GM12801 (cell line): ENCODE data around the gene MACROD2.

Experiments
- CTCF ChIP-seq: IDR thresholded peaks from one replicate; pipeline ENCODE4 v1.5.1; 2011; ENCODE audit warnings: control low read depth; ENCODE audit not compliant: insufficient read length; ENCODE audit errors: extremely low read depth

Gene MACROD2

GRCh38 chr20:14966808-14967207 is 971.5 kb downstream of the MACROD2 start:
- TF ChIP-seq CTCF = no peak

DNA sequence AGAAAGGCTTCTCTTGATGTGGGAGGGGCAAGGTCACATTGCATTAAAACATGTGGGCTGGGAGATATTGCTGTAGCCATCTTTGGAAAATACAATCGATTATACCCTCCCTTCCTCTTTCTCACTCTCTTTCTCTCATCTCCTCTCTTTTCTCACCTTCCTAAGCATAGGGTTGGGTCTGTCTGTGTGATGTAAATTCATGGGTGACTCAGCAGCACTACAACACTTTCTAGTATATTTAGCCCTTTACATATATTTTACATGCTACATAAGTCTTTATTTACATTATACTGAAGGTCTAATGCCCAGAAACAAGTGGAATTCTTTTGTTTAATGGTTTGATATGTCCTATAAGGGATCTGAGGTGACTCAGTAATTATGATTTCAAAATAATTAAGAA is 976.9 kb downstream of the MACROD2 start:
- no peak for TF ChIP-seq CTCF

GRCh38 chr20:14972690-14973089 is 977.4 kb downstream of the MACROD2 start:
- TF ChIP-seq CTCF = no peak

GRCh38 chr20:14979453-14979986 is 984.2 kb downstream of the MACROD2 start:
- TF ChIP-seq CTCF = no peak

- TF ChIP-seq CTCF = no peak
Measured at GRCh38 chr20:14984305-14984704, 989.0 kb downstream of the MACROD2 start.

DNA sequence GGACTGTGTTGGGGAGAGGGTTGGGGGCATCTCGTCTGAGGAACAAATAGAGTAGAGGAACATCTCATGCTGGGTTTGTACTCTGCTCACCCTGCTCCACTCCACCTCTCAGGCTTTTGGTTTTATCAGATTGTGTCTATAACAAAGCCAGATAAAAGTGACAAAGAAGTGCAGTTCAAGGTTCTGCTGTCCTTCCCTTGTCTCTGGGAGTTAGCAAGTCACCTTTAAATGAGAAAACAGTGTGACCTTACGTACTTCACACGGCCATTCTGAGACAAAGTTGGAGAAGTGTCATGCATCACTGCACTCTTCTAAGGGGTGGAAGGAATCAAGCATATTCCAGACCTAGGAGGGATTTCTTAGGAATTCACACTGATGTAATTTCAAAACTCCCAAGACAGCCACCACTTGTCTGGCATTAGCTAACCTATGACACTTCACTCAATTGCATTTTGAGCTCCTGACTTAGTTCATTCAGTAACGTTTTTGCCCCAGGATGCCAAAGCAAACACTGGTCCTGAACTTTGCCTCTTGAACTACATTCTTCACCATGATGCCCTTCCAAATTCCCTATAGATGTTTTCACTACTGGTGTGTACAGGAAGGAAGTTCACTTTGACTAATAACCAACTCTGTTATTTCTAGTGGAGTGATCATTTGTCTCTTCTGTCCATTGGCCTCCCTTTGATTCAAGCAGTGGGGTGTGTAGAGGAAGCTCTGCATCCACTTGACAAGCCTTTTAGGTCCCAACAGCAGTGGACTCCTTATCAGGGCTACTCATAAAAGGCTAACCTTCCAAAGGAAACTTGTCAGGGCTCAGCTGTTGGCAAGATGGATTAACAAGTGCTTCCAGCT is 989.7 kb downstream of the MACROD2 start:
- TF ChIP-seq CTCF = no peak

DNA sequence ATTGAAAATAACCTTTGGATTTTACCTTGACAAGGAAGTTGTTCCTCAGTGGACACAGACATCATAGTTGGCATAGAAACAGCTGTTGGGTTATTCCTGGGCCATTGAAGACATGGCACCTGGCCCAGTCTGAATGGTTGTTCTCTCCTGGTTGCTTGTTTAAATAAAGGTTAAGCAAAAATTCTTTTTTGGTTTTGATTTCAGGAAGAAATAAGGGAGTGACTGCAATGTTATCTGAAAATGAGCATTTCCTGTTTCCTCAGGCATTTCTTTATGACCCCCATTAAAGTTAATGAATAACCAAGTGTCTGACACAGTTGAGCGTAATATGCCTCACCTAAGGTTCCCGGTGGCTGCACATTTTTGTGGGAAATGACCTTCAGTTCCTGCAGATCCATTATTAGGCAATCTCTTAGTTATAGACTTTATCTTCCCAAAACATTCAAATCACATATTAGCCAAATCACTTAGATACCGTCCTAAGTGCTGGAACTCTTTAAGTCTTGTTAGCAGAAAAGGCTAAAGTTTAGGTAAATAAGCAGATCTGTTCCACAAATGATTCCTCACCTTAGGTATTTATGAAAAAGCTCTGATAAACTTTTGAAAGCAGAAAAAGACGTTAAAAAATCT is 990.8 kb downstream of the MACROD2 start:
- no peak for TF ChIP-seq CTCF
